ENCODE measurements around the gene FICD. TPM values are rescaled to one million over a fixed set of nuclear protein-coding genes. Genes with fewer than 3 reads are reported as not detected.
"Not testable (repeated sequence)": the region's sequence is repeated elsewhere in the genome, so short reads cannot be mapped to it uniquely, and the experiment has no call there.

FICD gene
- total RNA-seq, 1 donor from 2014 or later, result 4.8 TPM

GRCh38 chr12:108484845-108485244 is 30.2 kb upstream of the FICD start:
- TF ChIP-seq CTCF (IDR thresholded peaks at IDR 0.05; ENCODE audit: partially characterized antibody, unreplicated experiment), result no peak
- no peak for DNase-seq
- Mint-ChIP-seq H3K4me1 (ENCODE audit: low read depth, unreplicated experiment) (peaks cover 4% of the 10 kb centered on the region), H3K9me3 (ENCODE audit: unreplicated experiment) (peaks cover 2% of the 10 kb centered on the region), H3K27me3 (ENCODE audit: unreplicated experiment) (peaks cover 11% of the 10 kb centered on the region), H3K27ac (ENCODE audit: unreplicated experiment) (no peak overlapping the region), H3K36me3 (ENCODE audit: unreplicated experiment) (peaks cover 5% of the 10 kb centered on the region), H3K4me3 (ENCODE audit: unreplicated experiment) (no peak overlapping the region)

DNA sequence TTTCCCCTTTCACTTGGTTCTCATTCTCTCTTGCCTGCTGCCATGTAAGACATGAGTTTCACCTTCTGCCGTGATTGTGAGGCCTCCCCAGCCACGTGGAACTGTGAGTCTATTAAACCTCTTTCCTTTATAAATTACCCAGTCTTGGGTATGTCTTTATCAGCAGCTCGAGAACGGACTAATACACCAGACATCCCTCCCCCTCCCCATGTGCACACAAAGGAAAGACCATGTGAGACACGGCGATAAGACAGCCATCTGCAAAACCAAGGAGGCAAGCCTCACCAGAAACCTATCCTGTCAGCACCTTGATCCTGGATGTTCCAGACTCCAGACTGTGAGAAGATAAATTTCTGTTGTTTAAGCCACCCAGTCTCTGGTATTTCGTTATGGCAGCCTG is 29.7 kb upstream of the FICD start:
- H3K4me1 Mint-ChIP-seq (ENCODE audit: low read depth, unreplicated experiment); H3K9me3 Mint-ChIP-seq (ENCODE audit: unreplicated experiment); H3K4me3 Mint-ChIP-seq (ENCODE audit: unreplicated experiment); H3K36me3 Mint-ChIP-seq (ENCODE audit: unreplicated experiment); H3K27ac Mint-ChIP-seq (ENCODE audit: unreplicated experiment); DNase-seq: not testable (repeated sequence)
- H3K27me3 Mint-ChIP-seq (ENCODE audit: unreplicated experiment), result peaks cover 10% of the 10 kb centered on the region

DNA sequence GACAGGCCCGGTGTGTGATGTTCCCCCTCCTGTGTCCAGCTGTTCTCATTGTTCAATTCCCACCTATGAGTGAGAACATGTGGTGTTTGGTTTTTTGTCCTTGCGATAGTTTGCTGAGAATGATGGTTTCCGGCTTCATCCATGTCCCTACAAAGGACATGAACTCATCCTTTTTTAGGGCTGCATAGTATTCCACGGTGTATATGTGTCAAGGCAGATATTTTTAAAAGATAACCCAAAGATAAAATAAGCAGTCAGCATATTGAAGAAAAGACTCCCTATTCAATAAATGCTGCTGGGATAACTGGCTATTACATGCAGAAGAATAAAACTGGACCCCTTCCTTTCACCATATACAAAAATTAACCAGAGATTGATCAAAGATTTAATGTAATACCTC is 28.0 kb upstream of the FICD start:
- not testable (repeated sequence) for H3K9me3 Mint-ChIP-seq (ENCODE audit: unreplicated experiment); H3K27ac Mint-ChIP-seq (ENCODE audit: unreplicated experiment); DNase-seq; H3K36me3 Mint-ChIP-seq (ENCODE audit: unreplicated experiment); H3K4me1 Mint-ChIP-seq (ENCODE audit: low read depth, unreplicated experiment); H3K27me3 Mint-ChIP-seq (ENCODE audit: unreplicated experiment); H3K4me3 Mint-ChIP-seq (ENCODE audit: unreplicated experiment)

DNA sequence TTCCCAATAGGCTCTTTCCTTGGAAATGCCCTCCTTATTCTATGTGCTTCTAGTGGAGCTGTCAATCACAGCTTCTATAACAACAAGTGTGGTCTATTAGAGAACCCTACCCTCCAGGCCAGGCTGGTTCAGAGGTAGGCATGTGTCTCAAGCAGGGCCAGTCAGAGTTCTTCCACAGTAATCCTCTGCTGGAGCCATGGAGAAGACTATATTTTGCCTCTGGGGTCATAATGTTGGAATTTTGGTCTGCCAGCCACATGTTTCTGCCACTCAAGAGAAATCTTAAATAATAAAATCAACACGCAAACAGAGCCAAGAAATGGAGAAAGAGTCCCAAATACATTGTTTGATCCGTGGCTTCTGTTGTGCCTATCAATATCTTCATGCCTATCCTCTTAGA is 23.8 kb upstream of the FICD start:
- Mint-ChIP-seq H3K27me3 (ENCODE audit: unreplicated experiment) (peaks cover 6% of the 10 kb centered on the region), H3K27ac (ENCODE audit: unreplicated experiment) (no peak overlapping the region), H3K4me3 (ENCODE audit: unreplicated experiment) (no peak overlapping the region), H3K36me3 (ENCODE audit: unreplicated experiment) (peaks cover 4% of the 10 kb centered on the region), H3K4me1 (ENCODE audit: low read depth, unreplicated experiment) (peaks cover 1% of the 10 kb centered on the region), H3K9me3 (ENCODE audit: unreplicated experiment) (no peaks in the 10 kb centered on the region)
- DNase-seq, result no peak
- TF ChIP-seq CTCF (IDR thresholded peaks at IDR 0.05; ENCODE audit: partially characterized antibody, unreplicated experiment), result no peak

GRCh38 chr12:108495054-108495453 is 20.0 kb upstream of the FICD start:
- H3K27ac Mint-ChIP-seq (ENCODE audit: unreplicated experiment), result no peak overlapping the region
- H3K27me3 Mint-ChIP-seq (ENCODE audit: unreplicated experiment), result peaks cover 2% of the 10 kb centered on the region
- peaks cover 2% of the 10 kb centered on the region for H3K4me1 Mint-ChIP-seq (ENCODE audit: low read depth, unreplicated experiment)
- peak; percentile 87 for TF ChIP-seq CTCF (IDR thresholded peaks at IDR 0.05; ENCODE audit: partially characterized antibody, unreplicated experiment)
- H3K9me3 Mint-ChIP-seq (ENCODE audit: unreplicated experiment), result no peaks in the 10 kb centered on the region
- no peaks in the 10 kb centered on the region for H3K36me3 Mint-ChIP-seq (ENCODE audit: unreplicated experiment)
- H3K4me3 Mint-ChIP-seq (ENCODE audit: unreplicated experiment), result no peak overlapping the region
- DNase-seq, result peak; percentile 68

GRCh38 chr12:108495823-108496579 is 19.1 kb upstream of the FICD start:
- DNase-seq, result no peak
- no peaks in the 10 kb centered on the region for H3K36me3 Mint-ChIP-seq (ENCODE audit: unreplicated experiment)
- peaks cover 2% of the 10 kb centered on the region for H3K4me1 Mint-ChIP-seq (ENCODE audit: low read depth, unreplicated experiment)
- TF ChIP-seq CTCF (IDR thresholded peaks at IDR 0.05; ENCODE audit: partially characterized antibody, unreplicated experiment), result no peak
- no peak overlapping the region for H3K4me3 Mint-ChIP-seq (ENCODE audit: unreplicated experiment)
- H3K9me3 Mint-ChIP-seq (ENCODE audit: unreplicated experiment), result no peaks in the 10 kb centered on the region
- peak overlapping the region; percentile 43 for H3K27ac Mint-ChIP-seq (ENCODE audit: unreplicated experiment)
- H3K27me3 Mint-ChIP-seq (ENCODE audit: unreplicated experiment), result peaks cover 2% of the 10 kb centered on the region

Measured in glutamatergic neuron (in vitro differentiated cells).